GM12891 (cell line): ENCODE measurements around the gene PCDHGA1.

Experiments
- DNase-seq: peaks from one replicate; pipeline ENCODE4 v3.0.0; 2011; ENCODE audit warnings: low spot score; ENCODE audit not compliant: insufficient read length
- FAIRE-seq: peaks from 2 replicates; lab custom pipeline; 2011; peaks lifted over from hg19 to GRCh38; lab: Jason Lieb, UNC
- PAX5 ChIP-seq: IDR thresholded peaks from 2 replicates; pipeline ENCODE4 v1.6.1; 2011; ENCODE audit warnings: low read length, moderate library complexity, mild to moderate bottlenecking; ENCODE audit not compliant: insufficient read depth, severe bottlenecking
- POLR2A ChIP-seq: IDR thresholded peaks from 2 replicates; pipeline ENCODE4 v1.6.1; 2011; ENCODE audit warnings: low read depth, low read length, control low read depth
- POLR2AphosphoS5 ChIP-seq: IDR thresholded peaks from 2 replicates; pipeline ENCODE4 v1.6.1; 2011; ENCODE audit warnings: low read depth, low read length, control low read depth
- POU2F2 ChIP-seq: IDR thresholded peaks from 2 replicates; pipeline ENCODE4 v1.6.1; 2011; ENCODE audit warnings: low read depth, mild to moderate bottlenecking, control low read depth, low read length, moderate library complexity
- SPI1 ChIP-seq: IDR thresholded peaks from 2 replicates; pipeline ENCODE4 v1.6.1; 2011; ENCODE audit warnings: low read depth, low read length, control low read depth
- TAF1 ChIP-seq: IDR thresholded peaks from 2 replicates; pipeline ENCODE4 v1.6.1; 2011; ENCODE audit warnings: low read depth, low read length, control low read depth

The PCDHGA1 gene

GRCh38 chr5:141508798-141509611 is 178.7 kb downstream of the PCDHGA1 start:
- FAIRE-seq (peak; percentile 95), DNase-seq (no peak)
- TF ChIP-seq SPI1 (peak; percentile 57), TAF1 (no peak), POLR2AphosphoS5 (no peak), POU2F2 (peak; percentile 54; the same call in 1 of the 2 replicates), POLR2A (peak; percentile 43), PAX5 (no peak)

GRCh38 chr5:141510160-141510559 is 179.8 kb downstream of the PCDHGA1 start:
- no peak for DNase-seq
- TF ChIP-seq SPI1 (no peak), PAX5 (no peak)
- FAIRE-seq: no peak

- DNase-seq (no peak), FAIRE-seq (no peak)
- TF ChIP-seq POLR2AphosphoS5: peak; percentile 50; the same call in 1 of the 2 replicates
- TF ChIP-seq SPI1: peak; percentile 49; the same call in 1 of the 2 replicates
- TF ChIP-seq POU2F2: peak; percentile 100
- peak; percentile 17; the same call in 1 of the 2 replicates for TF ChIP-seq TAF1
- peak; percentile 35; the same call in 1 of the 2 replicates for TF ChIP-seq POLR2A
- no peak for TF ChIP-seq PAX5
These were observed 180.7 kb downstream of the PCDHGA1 start for GRCh38 chr5:141510850-141511601.

GRCh38 chr5:141511771-141512325 is 181.5 kb downstream of the PCDHGA1 start:
- no peak for FAIRE-seq
- no peak for DNase-seq
- TF ChIP-seq POLR2A (no peak), POU2F2 (no peak), TAF1 (no peak), POLR2AphosphoS5 (no peak), SPI1 (no peak), PAX5 (no peak)

- TF ChIP-seq TAF1: no peak
- no peak for TF ChIP-seq POLR2A
- TF ChIP-seq SPI1: no peak
- TF ChIP-seq PAX5: no peak
- no peak for TF ChIP-seq POLR2AphosphoS5
- TF ChIP-seq POU2F2: no peak
- FAIRE-seq: no peak
- DNase-seq: no peak
These were observed 182.1 kb downstream of the PCDHGA1 start for GRCh38 chr5:141512390-141512910.

GRCh38 chr5:141512911-141513626 is 182.8 kb downstream of the PCDHGA1 start:
- TF ChIP-seq POLR2A (peak; percentile 65), POLR2AphosphoS5 (no peak), POU2F2 (no peak), PAX5 (no peak), TAF1 (no peak), SPI1 (no peak)
- FAIRE-seq: peak; percentile 98
- DNase-seq: no peak

- TF ChIP-seq POU2F2 (peak; percentile 76), SPI1 (peak; percentile 13; the same call in 1 of the 2 replicates), POLR2AphosphoS5 (no peak), PAX5 (no peak)
- DNase-seq: no peak
- FAIRE-seq: no peak
These were observed 183.5 kb downstream of the PCDHGA1 start for GRCh38 chr5:141513627-141514329.

- DNase-seq (no peak), FAIRE-seq (no peak)
- TF ChIP-seq POLR2AphosphoS5 (no peak), PAX5 (no peak), SPI1 (no peak)
These were observed 184.2 kb downstream of the PCDHGA1 start for GRCh38 chr5:141514330-141515133.

- TF ChIP-seq POLR2A (no peak), POLR2AphosphoS5 (no peak), SPI1 (no peak), TAF1 (no peak), POU2F2 (no peak)
- FAIRE-seq (no peak), DNase-seq (no peak)
These were observed 184.8 kb downstream of the PCDHGA1 start for GRCh38 chr5:141515141-141515540.
